ENCODE measurements around the gene MAP3K6. TPM values are rescaled to one million over a fixed set of nuclear protein-coding genes. Genes with fewer than 3 reads are reported as not detected.

Gene MAP3K6
- total RNA-seq, 1 experiment from 2014 or later, result 7.7 TPM

DNA sequence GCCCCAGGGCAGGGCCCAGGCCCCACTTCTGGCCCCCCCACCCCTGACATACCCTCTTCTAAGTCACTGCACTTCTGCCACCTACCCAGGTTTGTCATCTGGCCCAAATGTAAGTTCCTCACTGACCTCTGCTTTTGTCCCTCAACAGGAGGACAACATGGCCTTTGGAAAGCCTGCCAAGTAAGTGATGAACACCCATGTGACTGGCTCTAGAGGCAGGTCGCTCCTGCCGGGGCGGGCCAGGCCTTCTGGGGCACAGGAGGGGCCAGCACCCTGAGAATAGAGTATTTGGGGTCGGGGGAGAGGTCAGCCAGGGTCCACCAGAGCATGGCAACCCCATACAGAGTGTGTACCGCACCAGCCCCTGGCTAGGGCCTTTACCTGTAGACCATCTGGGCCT lies 34.8 kb downstream of the MAP3K6 start:
- no peak overlapping the region for H3K9ac ChIP-seq (ENCODE audit: extremely low read depth, insufficient read length, low read length)
- H3K27ac Mint-ChIP-seq, result no peak overlapping the region
- no peaks in the 10 kb centered on the region for H4K20me1 ChIP-seq (ENCODE audit: control insufficient read depth, insufficient read depth, insufficient read length)
- H3K23ac ChIP-seq (ENCODE audit: insufficient read length, low read depth, low read length), result no peak overlapping the region
- no peak overlapping the region for H4K91ac ChIP-seq (ENCODE audit: insufficient read length, low read depth, low read length)
- no peak overlapping the region for H2AFZ ChIP-seq (ENCODE audit: low read length)
- no peak overlapping the region for H2BK5ac ChIP-seq (ENCODE audit: insufficient read length, low read length)
- no peak overlapping the region for H4K8ac ChIP-seq (replicated peaks; ENCODE audit: insufficient read length, low read depth, low read length)
- no peak overlapping the region for H3T11ph ChIP-seq (ENCODE audit: low read length)
- no peaks in the 10 kb centered on the region for H3K4me1 ChIP-seq (ENCODE audit: insufficient read depth, low read length)
- no peaks in the 10 kb centered on the region for H3K27me3 ChIP-seq (ENCODE audit: insufficient read depth, low read length)
- no peak overlapping the region for H2BK20ac ChIP-seq (ENCODE audit: low read depth, low read length, poor library complexity, severe bottlenecking)
- no CpG with 5 or more reads among the region's 5 CpGs for WGBS (ENCODE audit: extremely low coverage, insufficient read length, low lambda C conversion rate)
- peaks cover 2% of the 10 kb centered on the region; the same call in 1 of the 2 replicates for H3K79me2 ChIP-seq (ENCODE audit: insufficient read depth, low read length)
- no peak overlapping the region for H2BK12ac ChIP-seq (ENCODE audit: insufficient read length, low read depth, low read length)
- peaks cover 25 to 58% (median 48%) of the 10 kb centered on the region in 3 experiments; a peak in 6 of 7 replicates for H3K36me3 Mint-ChIP-seq (ENCODE audit: insufficient read depth in 1 of 3, low read depth in 3 of 3)
- no peak for DNase-seq
- no peak overlapping the region for H3K27ac ChIP-seq (ENCODE audit: insufficient read length, low read depth, low read length)
- H2BK15ac ChIP-seq (ENCODE audit: low read depth, low read length), result no peak overlapping the region
- no peak overlapping the region for H3K56ac ChIP-seq (ENCODE audit: insufficient read length, low read depth, low read length)
- no peak overlapping the region for H3K4me3 Mint-ChIP-seq
- H3K27me3 Mint-ChIP-seq (ENCODE audit: low read depth), result no peaks in the 10 kb centered on the region
- H4K5ac ChIP-seq (ENCODE audit: insufficient read length, low read depth, low read length), result no peak overlapping the region
- no peaks in the 10 kb centered on the region for H3K23me2 ChIP-seq (ENCODE audit: insufficient read length, low read depth, low read length, poor library complexity, severe bottlenecking)
- no peak overlapping the region for H3K18ac ChIP-seq (ENCODE audit: insufficient read length, low read depth, low read length)
- H3K4me2 ChIP-seq (ENCODE audit: insufficient read depth, insufficient read length, low read length), result no peak overlapping the region
- H3K9me3 ChIP-seq (ENCODE audit: control insufficient read depth, low read depth, low read length), result no peaks in the 10 kb centered on the region
- H2AK5ac ChIP-seq (ENCODE audit: insufficient read length, low read length), result no peak overlapping the region
- TF ChIP-seq, protein P1, sequence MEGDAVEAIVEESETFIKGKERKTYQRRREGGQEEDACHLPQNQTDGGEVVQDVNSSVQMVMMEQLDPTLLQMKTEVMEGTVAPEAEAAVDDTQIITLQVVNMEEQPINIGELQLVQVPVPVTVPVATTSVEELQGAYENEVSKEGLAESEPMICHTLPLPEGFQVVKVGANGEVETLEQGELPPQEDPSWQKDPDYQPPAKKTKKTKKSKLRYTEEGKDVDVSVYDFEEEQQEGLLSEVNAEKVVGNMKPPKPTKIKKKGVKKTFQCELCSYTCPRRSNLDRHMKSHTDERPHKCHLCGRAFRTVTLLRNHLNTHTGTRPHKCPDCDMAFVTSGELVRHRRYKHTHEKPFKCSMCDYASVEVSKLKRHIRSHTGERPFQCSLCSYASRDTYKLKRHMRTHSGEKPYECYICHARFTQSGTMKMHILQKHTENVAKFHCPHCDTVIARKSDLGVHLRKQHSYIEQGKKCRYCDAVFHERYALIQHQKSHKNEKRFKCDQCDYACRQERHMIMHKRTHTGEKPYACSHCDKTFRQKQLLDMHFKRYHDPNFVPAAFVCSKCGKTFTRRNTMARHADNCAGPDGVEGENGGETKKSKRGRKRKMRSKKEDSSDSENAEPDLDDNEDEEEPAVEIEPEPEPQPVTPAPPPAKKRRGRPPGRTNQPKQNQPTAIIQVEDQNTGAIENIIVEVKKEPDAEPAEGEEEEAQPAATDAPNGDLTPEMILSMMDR (conservative IDR thresholded peaks at IDR 0.05), result no peak
- H3K4ac ChIP-seq (ENCODE audit: low read depth, low read length), result no peak overlapping the region
- H3K14ac ChIP-seq (ENCODE audit: insufficient read depth, low read length), result no peak overlapping the region
- H3K4me1 Mint-ChIP-seq, result no peaks in the 10 kb centered on the region
- no peak overlapping the region for H2BK120ac ChIP-seq (ENCODE audit: low read depth, low read length, poor library complexity, severe bottlenecking)
- H3K79me1 ChIP-seq (ENCODE audit: insufficient read depth, low read depth, low read length, poor library complexity, severe bottlenecking), result peaks cover 3% of the 10 kb centered on the region
- H3K9me3 Mint-ChIP-seq, result no peaks in the 10 kb centered on the region

Data from H9 (cell line).